Activated CD4-positive, CD25-positive, alpha-beta regulatory T cell treated with anti-CD3 and anti-CD28 coated beads, Interleukin-2, amount 50 U/mL, for 72 hours (primary cell): ENCODE data around the gene ARHGAP15.

Source experiments
- DNase-seq: peaks from one replicate; pipeline ENCODE4 v3.0.0; 2021

ARHGAP15 gene

GRCh38 chr2:143548032-143548431, 418.8 kb downstream of the ARHGAP15 start:
- no peak for DNase-seq

- DNase-seq = no peak
Measured at GRCh38 chr2:143550500-143550899, 421.3 kb downstream of the ARHGAP15 start.

GRCh38 chr2:143551971-143552650, 422.9 kb downstream of the ARHGAP15 start:
- DNase-seq = no peak

GRCh38 chr2:143553261-143553660, 424.0 kb downstream of the ARHGAP15 start:
- no peak for DNase-seq

GRCh38 chr2:143558665-143559064, 429.4 kb downstream of the ARHGAP15 start:
- no peak for DNase-seq

GRCh38 chr2:143559147-143559546, 429.9 kb downstream of the ARHGAP15 start:
- no peak for DNase-seq

GRCh38 chr2:143560724-143561123, 431.5 kb downstream of the ARHGAP15 start:
- no peak for DNase-seq

- DNase-seq = no peak
Measured at GRCh38 chr2:143564419-143564818, 435.2 kb downstream of the ARHGAP15 start.

GRCh38 chr2:143571747-143572146, 442.5 kb downstream of the ARHGAP15 start:
- DNase-seq = no peak

- DNase-seq = no peak
Measured at GRCh38 chr2:143572421-143572820, 443.2 kb downstream of the ARHGAP15 start.

GRCh38 chr2:143574069-143574468, 444.9 kb downstream of the ARHGAP15 start:
- no peak for DNase-seq

- DNase-seq = no peak
Measured at GRCh38 chr2:143575340-143575739, 446.1 kb downstream of the ARHGAP15 start.

GRCh38 chr2:143577489-143577888, 448.3 kb downstream of the ARHGAP15 start:
- no peak for DNase-seq

GRCh38 chr2:143579456-143579855, 450.2 kb downstream of the ARHGAP15 start:
- no peak for DNase-seq

GRCh38 chr2:143581134-143581533, 451.9 kb downstream of the ARHGAP15 start:
- DNase-seq = no peak

- DNase-seq = no peak
Measured at GRCh38 chr2:143582046-143582747, 453.0 kb downstream of the ARHGAP15 start.

- no peak for DNase-seq
Measured at GRCh38 chr2:143584936-143585335, 455.7 kb downstream of the ARHGAP15 start.

GRCh38 chr2:143586119-143586518, 456.9 kb downstream of the ARHGAP15 start:
- no peak for DNase-seq

- no peak for DNase-seq
Measured at GRCh38 chr2:143588746-143589145, 459.5 kb downstream of the ARHGAP15 start.

GRCh38 chr2:143594161-143594560, 464.9 kb downstream of the ARHGAP15 start:
- DNase-seq = no peak

GRCh38 chr2:143594745-143595144, 465.5 kb downstream of the ARHGAP15 start:
- no peak for DNase-seq

GRCh38 chr2:143600116-143600515, 470.9 kb downstream of the ARHGAP15 start:
- no peak for DNase-seq

GRCh38 chr2:143601828-143602227, 472.6 kb downstream of the ARHGAP15 start:
- DNase-seq = no peak

GRCh38 chr2:143603035-143603655, 473.9 kb downstream of the ARHGAP15 start:
- no peak for DNase-seq
